ENCODE measurements around the gene ENTR1.

Gene ENTR1

GRCh38 chr9:136422876-136423275 is 12.5 kb upstream of the ENTR1 start:
- DNase-seq (ENCODE audit: extremely low spot score): no peak
- ChIA-PET CTCF (no interaction called here), POLR2A (no interaction called here)
- TF ChIP-seq, protein P1, sequence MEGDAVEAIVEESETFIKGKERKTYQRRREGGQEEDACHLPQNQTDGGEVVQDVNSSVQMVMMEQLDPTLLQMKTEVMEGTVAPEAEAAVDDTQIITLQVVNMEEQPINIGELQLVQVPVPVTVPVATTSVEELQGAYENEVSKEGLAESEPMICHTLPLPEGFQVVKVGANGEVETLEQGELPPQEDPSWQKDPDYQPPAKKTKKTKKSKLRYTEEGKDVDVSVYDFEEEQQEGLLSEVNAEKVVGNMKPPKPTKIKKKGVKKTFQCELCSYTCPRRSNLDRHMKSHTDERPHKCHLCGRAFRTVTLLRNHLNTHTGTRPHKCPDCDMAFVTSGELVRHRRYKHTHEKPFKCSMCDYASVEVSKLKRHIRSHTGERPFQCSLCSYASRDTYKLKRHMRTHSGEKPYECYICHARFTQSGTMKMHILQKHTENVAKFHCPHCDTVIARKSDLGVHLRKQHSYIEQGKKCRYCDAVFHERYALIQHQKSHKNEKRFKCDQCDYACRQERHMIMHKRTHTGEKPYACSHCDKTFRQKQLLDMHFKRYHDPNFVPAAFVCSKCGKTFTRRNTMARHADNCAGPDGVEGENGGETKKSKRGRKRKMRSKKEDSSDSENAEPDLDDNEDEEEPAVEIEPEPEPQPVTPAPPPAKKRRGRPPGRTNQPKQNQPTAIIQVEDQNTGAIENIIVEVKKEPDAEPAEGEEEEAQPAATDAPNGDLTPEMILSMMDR (IDR thresholded peaks at IDR 0.05; ENCODE audit: control extremely low read depth, extremely low read depth, low read depth, missing control alignments): no peak

DNA sequence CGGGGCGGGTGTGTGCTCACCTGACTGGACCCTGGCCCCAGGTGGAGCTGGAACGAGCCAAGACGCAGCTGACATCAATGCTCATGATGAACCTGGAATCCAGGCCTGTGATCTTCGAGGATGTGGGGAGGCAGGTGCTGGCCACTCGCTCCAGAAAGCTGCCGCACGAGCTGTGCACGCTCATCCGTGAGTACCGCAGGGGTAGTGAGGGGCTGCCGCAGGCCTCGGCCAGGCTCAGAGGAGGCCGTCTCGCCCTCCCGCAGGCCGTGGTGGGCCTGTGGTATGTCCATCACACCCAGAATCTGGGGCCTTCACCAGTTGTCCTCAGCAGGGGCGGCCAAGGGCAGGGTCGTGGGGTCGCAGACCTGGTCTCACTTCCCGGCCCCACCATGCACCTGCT is 11.4 kb upstream of the ENTR1 start:
- CTCF ChIA-PET: no interaction called here

DNA sequence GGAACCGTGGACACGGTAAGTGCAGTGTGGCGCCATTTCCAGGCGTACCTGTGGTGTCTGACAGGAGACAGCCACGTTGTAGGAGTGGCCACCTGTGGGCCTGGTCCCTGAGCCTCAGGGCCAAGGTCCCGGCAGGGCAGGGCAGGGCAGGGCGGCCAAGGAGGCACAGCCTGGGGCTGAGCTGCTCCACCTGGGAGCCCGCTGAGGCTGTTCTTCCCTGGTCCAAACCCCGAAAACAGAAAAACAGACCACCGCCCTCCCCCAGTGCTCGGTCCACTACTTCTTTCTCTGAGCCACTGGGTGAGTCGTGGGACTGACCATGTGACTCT is 8.6 kb upstream of the ENTR1 start:
- TF ChIP-seq, protein P1 (IDR thresholded peaks at IDR 0.05; ENCODE audit: control extremely low read depth, extremely low read depth, low read depth, missing control alignments): no peak
- ChIA-PET POLR2A (interaction anchor here (0.5 kb wide), 1 partner anchor 732 kb away, joined by 6 read pairs; no protein-coding TSS in a partner anchor), CTCF (interaction anchor here (1.1 kb wide), 1 partner anchor 16 kb away, joined by 4 read pairs; no protein-coding TSS in a partner anchor)
- no peak for DNase-seq (ENCODE audit: extremely low spot score)

More for the DNA sequence above, 11.4 kb upstream of the ENTR1 start:
- TF ChIP-seq, protein P1 (IDR thresholded peaks at IDR 0.05; ENCODE audit: control extremely low read depth, extremely low read depth, low read depth, missing control alignments): no peak
- POLR2A ChIA-PET: no interaction called here
- DNase-seq (ENCODE audit: extremely low spot score): no peak

GRCh38 chr9:136418182-136419091 is 8.0 kb upstream of the ENTR1 start:
- TF ChIP-seq, protein P1 (IDR thresholded peaks at IDR 0.05; ENCODE audit: control extremely low read depth, extremely low read depth, low read depth, missing control alignments): no peak
- no peak for DNase-seq (ENCODE audit: extremely low spot score)
- ChIA-PET CTCF (interaction anchor here (1.1 to 1.4 kb wide), 3 partner anchors 17 to 22 kb away, joined by 3 to 4 read pairs (median 3); no protein-coding TSS in a partner anchor), POLR2A (no interaction called here)

GRCh38 chr9:136416914-136417313 is 6.5 kb upstream of the ENTR1 start:
- ChIA-PET CTCF (interaction anchor here (1.3 kb wide), 1 partner anchor 24 kb away, joined by 3 read pairs; no protein-coding TSS in a partner anchor), POLR2A (no interaction called here)
- TF ChIP-seq, protein P1 (IDR thresholded peaks at IDR 0.05; ENCODE audit: control extremely low read depth, extremely low read depth, low read depth, missing control alignments): no peak
- DNase-seq (ENCODE audit: extremely low spot score): no peak

DNA sequence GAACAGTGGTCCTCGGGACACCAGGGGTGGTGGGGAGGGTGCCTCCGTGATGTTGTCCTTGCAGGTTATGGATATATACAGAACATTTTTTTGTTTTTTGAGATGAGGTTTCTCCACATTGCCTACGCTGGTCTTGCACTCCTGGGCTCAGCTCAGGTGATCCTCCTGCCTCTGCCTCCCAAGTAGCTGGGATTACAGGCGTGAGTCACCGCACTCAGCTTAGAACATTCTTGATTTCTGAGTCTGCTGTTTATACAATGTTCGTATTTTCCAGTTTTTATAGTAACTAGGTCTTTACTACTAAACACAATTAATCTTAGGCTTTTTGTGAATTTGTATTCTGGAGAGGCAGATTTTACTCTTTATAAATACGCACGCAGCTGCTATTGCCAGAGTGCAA is 6.0 kb upstream of the ENTR1 start:
- CTCF ChIA-PET: no interaction called here
- DNase-seq (ENCODE audit: extremely low spot score): no peak
- POLR2A ChIA-PET: no interaction called here
- TF ChIP-seq, protein P1 (IDR thresholded peaks at IDR 0.05; ENCODE audit: control extremely low read depth, extremely low read depth, low read depth, missing control alignments): no peak
